ENCODE results near the gene URM1.

URM1 gene

DNA sequence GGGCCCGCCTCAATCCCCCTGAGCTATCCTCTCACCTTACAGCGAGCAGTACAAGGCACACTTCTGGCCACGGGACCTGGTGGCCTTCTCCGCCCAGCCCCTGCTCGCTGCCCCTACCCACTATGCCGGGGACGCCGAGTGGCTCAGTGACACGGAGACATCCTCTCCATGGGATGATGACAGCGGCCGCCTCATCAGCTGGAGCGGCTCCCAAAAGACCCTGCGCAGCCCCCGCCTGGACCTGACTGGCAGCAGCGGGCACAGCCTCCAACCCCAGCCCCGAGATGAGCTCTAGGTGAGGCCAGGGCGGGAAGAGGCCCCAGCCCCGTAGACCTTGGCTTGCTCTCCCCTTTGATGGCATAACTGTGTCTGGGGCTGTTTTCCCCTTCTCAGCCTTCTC, 64.4 kb downstream of the URM1 start:
- no peak for DNase-seq

DNA sequence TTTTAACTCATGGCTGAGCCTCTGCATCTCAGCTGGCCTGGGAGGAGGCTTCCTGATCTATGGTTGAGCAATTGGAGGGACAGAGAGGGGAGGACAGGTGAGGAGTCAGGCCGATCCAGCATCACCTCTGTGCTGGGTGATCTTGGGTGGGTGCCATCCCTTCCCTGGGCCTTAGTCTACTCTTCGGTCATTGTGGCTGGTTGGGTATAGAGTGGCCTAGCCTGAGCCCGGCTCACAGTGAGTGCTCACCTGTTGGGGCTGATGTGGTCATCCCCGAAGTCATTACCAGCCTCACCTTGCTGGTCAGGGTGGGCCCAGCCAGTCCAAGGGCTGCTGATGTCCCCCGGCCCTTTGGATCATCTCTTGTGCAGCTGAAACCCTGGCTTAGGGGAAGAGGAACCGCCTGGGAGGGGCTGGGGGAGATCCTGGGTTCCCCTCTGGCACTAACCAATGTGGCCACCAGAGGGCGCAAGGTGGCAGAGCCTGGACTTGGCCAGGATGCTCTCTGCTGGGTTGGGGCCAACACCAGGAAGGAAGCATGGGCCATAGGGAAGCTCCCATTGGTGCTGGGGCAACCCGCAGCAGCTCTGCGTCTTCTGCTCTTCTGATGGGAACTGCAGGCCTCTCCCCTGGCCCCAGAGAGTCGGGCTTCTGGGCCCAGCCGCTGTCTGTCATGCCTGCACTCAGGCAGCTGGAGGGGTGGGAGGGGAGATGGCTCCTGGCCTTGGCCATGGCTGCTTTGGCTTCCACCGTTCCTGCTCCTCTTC, 67.4 kb downstream of the URM1 start:
- DNase-seq = peak; percentile 69

DNA sequence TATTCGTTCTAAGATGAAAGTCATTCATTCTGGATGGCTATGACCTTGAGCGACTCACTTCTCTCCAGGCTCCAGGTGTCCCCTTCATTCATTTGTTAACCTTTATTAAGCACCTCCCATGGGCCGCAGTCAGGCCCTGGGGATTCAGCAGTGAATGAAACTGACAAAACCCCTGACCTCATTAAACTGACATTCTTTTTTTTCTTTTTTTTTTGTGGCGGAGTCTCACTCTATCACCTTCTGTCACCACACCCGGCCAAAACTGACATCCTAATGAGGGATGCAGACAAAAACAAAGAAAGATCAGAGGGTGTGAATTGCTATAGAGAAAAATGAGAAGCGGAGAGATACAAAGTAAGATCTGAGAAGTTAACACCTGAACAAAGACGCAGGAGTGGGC, 68.1 kb downstream of the URM1 start:
- no peak for DNase-seq
